ENCODE measurements around the gene SOSTDC1. TPM values are rescaled to one million over a fixed set of nuclear protein-coding genes. Genes with fewer than 3 reads are reported as not detected.

The SOSTDC1 gene
- total RNA-seq, 3 donors from 2014 or later, result 3.7 to 6.7 (median 5.1) TPM

- Histone ChIP-seq H3K9me3 (no peaks in the 10 kb centered on the region), H3K4me1 (ENCODE audit: low read depth) (no peaks in the 10 kb centered on the region), H3K36me3 (ENCODE audit: low read depth) (no peaks in the 10 kb centered on the region), H3K4me3 (no peak overlapping the region)
- intact Hi-C loops (cut with DNase I, micrococcal nuclease), result no loop called here
- DNase-seq (no peak), ATAC-seq (no peak)
- no peak for TF ChIP-seq CTCF (IDR thresholded peaks at IDR 0.05)
Measured at GRCh38 chr7:16494551-16494950, 29.0 kb upstream of the SOSTDC1 start.

- no peak for DNase-seq
- ATAC-seq, result no peak
- Histone ChIP-seq H3K4me3 (no peak overlapping the region), H3K4me1 (ENCODE audit: low read depth) (no peaks in the 10 kb centered on the region), H3K9me3 (no peaks in the 10 kb centered on the region), H3K36me3 (ENCODE audit: low read depth) (no peaks in the 10 kb centered on the region)
- intact Hi-C loops (cut with DNase I, micrococcal nuclease), result no loop called here
- TF ChIP-seq CTCF (IDR thresholded peaks at IDR 0.05), result no peak
Measured at GRCh38 chr7:16493266-16493665, 27.7 kb upstream of the SOSTDC1 start.

- H3K36me3 ChIP-seq (ENCODE audit: low read depth), result no peaks in the 10 kb centered on the region
- DNase-seq, result peak in 1 of 3 donors; percentile 32
- no peak overlapping the region for H3K4me3 ChIP-seq
- peak; percentile 91 for ATAC-seq
- intact Hi-C loops (cut with DNase I, micrococcal nuclease), result no loop called here
- H3K9me3 ChIP-seq, result no peaks in the 10 kb centered on the region
- no peaks in the 10 kb centered on the region for H3K4me1 ChIP-seq (ENCODE audit: low read depth)
- TF ChIP-seq CTCF (IDR thresholded peaks at IDR 0.05), result no peak
Measured at GRCh38 chr7:16492513-16493062, 27.1 kb upstream of the SOSTDC1 start.

DNA sequence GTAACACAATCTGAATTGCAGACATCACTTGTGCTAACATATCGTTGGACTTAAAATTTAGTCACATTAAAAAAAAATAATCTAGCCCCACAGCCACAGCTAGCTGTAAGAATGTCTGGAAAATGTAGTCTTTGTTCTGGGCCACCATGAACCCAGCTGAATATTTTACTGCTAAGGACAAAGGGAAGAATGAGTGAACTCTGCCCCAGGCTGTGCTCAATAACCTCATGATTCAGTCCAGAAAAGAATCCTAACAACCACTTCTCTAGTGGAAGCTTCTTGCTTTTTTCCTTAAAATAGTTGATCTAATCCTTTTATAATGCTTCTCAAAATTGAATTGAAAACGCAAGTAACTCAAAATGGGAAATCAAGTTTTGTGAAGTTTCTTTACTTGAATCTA, 25.6 kb upstream of the SOSTDC1 start:
- no peak for TF ChIP-seq CTCF (IDR thresholded peaks at IDR 0.05)
- no peaks in the 10 kb centered on the region for H3K4me1 ChIP-seq (ENCODE audit: low read depth)
- intact Hi-C loops (cut with DNase I, micrococcal nuclease), result no loop called here
- no peak overlapping the region for H3K4me3 ChIP-seq
- DNase-seq (no peak), ATAC-seq (peak; percentile 73)
- H3K36me3 ChIP-seq (ENCODE audit: low read depth), result no peaks in the 10 kb centered on the region
- no peaks in the 10 kb centered on the region for H3K9me3 ChIP-seq

GRCh38 chr7:16484453-16485158, 19.1 kb upstream of the SOSTDC1 start:
- TF ChIP-seq CTCF (IDR thresholded peaks at IDR 0.05), result no peak
- DNase-seq (no peak), ATAC-seq (peak; percentile 92)
- Histone ChIP-seq H3K4me1 (ENCODE audit: low read depth) (no peaks in the 10 kb centered on the region), H3K9me3 (no peaks in the 10 kb centered on the region), H3K4me3 (no peak overlapping the region), H3K36me3 (ENCODE audit: low read depth) (no peaks in the 10 kb centered on the region)
- intact Hi-C loops (cut with DNase I, micrococcal nuclease), result no loop called here
